Testis (tissue), 2 donors: ENCODE results near the gene REM2.

ENCODE experiments used
- CTCF ChIP-seq, 3 experiments: fragments of 450-650 bp in 2 of 3; fragments of 200-600 bp in 1 of 3; sonication (generic) in 1 of 3; IDR thresholded peaks; one replicate each; pipeline ENCODE4 v1.5.1; 2016 to 2019; ENCODE audit warnings: antibody characterized with exemption in 3 of 3, mild to moderate bottlenecking in 2 of 3, moderate library complexity in 1 of 3
- POLR2A ChIP-seq: fragments of 450-650 bp; IDR thresholded peaks from one replicate; pipeline ENCODE4 v1.6.1; 2017; ENCODE audit warnings: antibody characterized with exemption, mild to moderate bottlenecking, moderate library complexity

- TF ChIP-seq CTCF (IDR thresholded peaks at IDR 0.05), result no peak
- TF ChIP-seq POLR2A, result no peak
Measured at GRCh38 chr14:22885975-22886374, 3.0 kb downstream of the REM2 start.
